ENCODE measurements around the gene RBP4. TPM values are rescaled to one million over a fixed set of nuclear protein-coding genes. Genes with fewer than 3 reads are reported as not detected.

The RBP4 gene
- total RNA-seq, 1 experiment from 2014 or later = 2.2 TPM

DNA sequence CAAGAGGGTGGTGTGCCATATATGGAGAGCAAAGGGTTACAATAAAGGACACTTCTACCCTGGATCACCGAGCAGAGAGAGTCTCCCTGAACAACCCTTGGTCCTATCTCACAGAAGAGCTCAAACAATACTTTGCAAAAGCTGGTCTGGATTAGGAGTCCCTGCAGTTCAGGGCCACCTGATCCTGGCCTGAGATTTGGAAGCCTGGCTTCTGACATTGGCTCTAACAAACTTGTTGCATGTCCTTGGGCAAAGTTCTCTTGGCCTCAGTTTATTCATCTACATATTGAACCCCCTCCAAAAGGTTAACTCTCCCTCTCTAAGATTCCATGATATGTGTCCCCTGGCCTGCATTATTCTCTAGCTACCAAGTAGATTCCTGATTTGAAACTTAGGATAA, 1.7 kb downstream of the RBP4 start (continued):
- TF ChIP-seq NFE2L1 (CRISPR knock-in tag; IDR thresholded peaks at IDR 0.05) (no peak), JUN (CRISPR knock-in tag; IDR thresholded peaks at IDR 0.05) (no peak), GRHL2 (CRISPR knock-in tag; IDR thresholded peaks at IDR 0.05; ENCODE audit: insufficient replicate concordance, severe bottlenecking) (no peak)
- TF ChIP-seq, protein P1, sequence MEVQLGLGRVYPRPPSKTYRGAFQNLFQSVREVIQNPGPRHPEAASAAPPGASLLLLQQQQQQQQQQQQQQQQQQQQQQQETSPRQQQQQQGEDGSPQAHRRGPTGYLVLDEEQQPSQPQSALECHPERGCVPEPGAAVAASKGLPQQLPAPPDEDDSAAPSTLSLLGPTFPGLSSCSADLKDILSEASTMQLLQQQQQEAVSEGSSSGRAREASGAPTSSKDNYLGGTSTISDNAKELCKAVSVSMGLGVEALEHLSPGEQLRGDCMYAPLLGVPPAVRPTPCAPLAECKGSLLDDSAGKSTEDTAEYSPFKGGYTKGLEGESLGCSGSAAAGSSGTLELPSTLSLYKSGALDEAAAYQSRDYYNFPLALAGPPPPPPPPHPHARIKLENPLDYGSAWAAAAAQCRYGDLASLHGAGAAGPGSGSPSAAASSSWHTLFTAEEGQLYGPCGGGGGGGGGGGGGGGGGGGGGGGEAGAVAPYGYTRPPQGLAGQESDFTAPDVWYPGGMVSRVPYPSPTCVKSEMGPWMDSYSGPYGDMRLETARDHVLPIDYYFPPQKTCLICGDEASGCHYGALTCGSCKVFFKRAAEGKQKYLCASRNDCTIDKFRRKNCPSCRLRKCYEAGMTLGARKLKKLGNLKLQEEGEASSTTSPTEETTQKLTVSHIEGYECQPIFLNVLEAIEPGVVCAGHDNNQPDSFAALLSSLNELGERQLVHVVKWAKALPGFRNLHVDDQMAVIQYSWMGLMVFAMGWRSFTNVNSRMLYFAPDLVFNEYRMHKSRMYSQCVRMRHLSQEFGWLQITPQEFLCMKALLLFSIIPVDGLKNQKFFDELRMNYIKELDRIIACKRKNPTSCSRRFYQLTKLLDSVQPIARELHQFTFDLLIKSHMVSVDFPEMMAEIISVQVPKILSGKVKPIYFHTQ (CRISPR knock-in tag; IDR thresholded peaks at IDR 0.05) = no peak

GRCh38 chr10:93598157-93598556, 2.9 kb downstream of the RBP4 start:
- no peak overlapping the region for H3K4me3 Mint-ChIP-seq
- TF ChIP-seq SP1 (CRISPR knock-in tag; conservative IDR thresholded peaks at IDR 0.05) (no peak), GTF2I (CRISPR knock-in tag; conservative IDR thresholded peaks at IDR 0.05) (no peak), TP53 (CRISPR knock-in tag; IDR thresholded peaks at IDR 0.05) (no peak), KAT7 (CRISPR knock-in tag; IDR thresholded peaks at IDR 0.05; ENCODE audit: borderline replicate concordance) (no peak), ATF6 (CRISPR knock-in tag; IDR thresholded peaks at IDR 0.05) (no peak), ZNF138 (CRISPR knock-in tag; conservative IDR thresholded peaks at IDR 0.05) (no peak), ETV6 (CRISPR knock-in tag; IDR thresholded peaks at IDR 0.05) (no peak), NR1H2 (CRISPR knock-in tag; IDR thresholded peaks at IDR 0.05) (no peak)
- ChIA-PET CTCF (interaction anchor here (2.7 kb wide), 1 partner anchor 43 kb away, joined by 17 read pairs; no protein-coding TSS in a partner anchor), POLR2A (no interaction called here)
- no peaks in the 10 kb centered on the region for H3K9me3 Mint-ChIP-seq
- H3K36me3 Mint-ChIP-seq = no peaks in the 10 kb centered on the region
- no peak for DNase-seq (ENCODE audit: low spot score)
- no peak for ATAC-seq
- peaks cover 11% of the 10 kb centered on the region for H3K4me1 Mint-ChIP-seq
- H3K27me3 Mint-ChIP-seq (ENCODE audit: low read depth) = peaks cover 47% of the 10 kb centered on the region
- H3K27ac Mint-ChIP-seq = no peak overlapping the region

- Mint-ChIP-seq H3K4me1 (peaks cover 13% of the 10 kb centered on the region), H3K27ac (no peak overlapping the region), H3K4me3 (no peak overlapping the region), H3K9me3 (no peaks in the 10 kb centered on the region), H3K27me3 (ENCODE audit: low read depth) (peaks cover 37% of the 10 kb centered on the region), H3K36me3 (no peaks in the 10 kb centered on the region)
- CTCF ChIA-PET = interaction anchor here (0.5 to 1.7 kb wide), 16 partner anchors 14 to 221 kb away, joined by 3 to 21 read pairs (median 4); partner anchors contain the start of genes CEP55 and FFAR4
- DNase-seq (ENCODE audit: low spot score) (no peak), ATAC-seq (no peak)
- TF ChIP-seq ELF4 (CRISPR knock-in tag; IDR thresholded peaks at IDR 0.05; ENCODE audit: low read depth) (no peak), FOXP4 (CRISPR knock-in tag; IDR thresholded peaks at IDR 0.05) (no peak), ATF1 (CRISPR knock-in tag; IDR thresholded peaks at IDR 0.05) (no peak), ZNF416 (CRISPR knock-in tag; IDR thresholded peaks at IDR 0.05) (no peak), CREB1 (CRISPR knock-in tag; IDR thresholded peaks at IDR 0.05) (no peak), NR2C2 (CRISPR knock-in tag; IDR thresholded peaks at IDR 0.05) (no peak), RORB (CRISPR knock-in tag; IDR thresholded peaks at IDR 0.05) (no peak), SMAD3 (CRISPR knock-in tag; IDR thresholded peaks at IDR 0.05; ENCODE audit: borderline replicate concordance) (no peak), USF2 (CRISPR knock-in tag; IDR thresholded peaks at IDR 0.05) (no peak), NFYB (CRISPR knock-in tag; conservative IDR thresholded peaks at IDR 0.05; ENCODE audit: low read depth) (no peak), ZNF671 (CRISPR knock-in tag; IDR thresholded peaks at IDR 0.05) (no peak), ZNF121 (CRISPR knock-in tag; IDR thresholded peaks at IDR 0.05) (no peak), ATF6 (CRISPR knock-in tag; IDR thresholded peaks at IDR 0.05) (no peak)
- TF ChIP-seq, protein P2, sequence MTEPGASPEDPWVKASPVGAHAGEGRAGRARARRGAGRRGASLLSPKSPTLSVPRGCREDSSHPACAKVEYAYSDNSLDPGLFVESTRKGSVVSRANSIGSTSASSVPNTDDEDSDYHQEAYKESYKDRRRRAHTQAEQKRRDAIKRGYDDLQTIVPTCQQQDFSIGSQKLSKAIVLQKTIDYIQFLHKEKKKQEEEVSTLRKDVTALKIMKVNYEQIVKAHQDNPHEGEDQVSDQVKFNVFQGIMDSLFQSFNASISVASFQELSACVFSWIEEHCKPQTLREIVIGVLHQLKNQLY (CRISPR knock-in tag; IDR thresholded peaks at IDR 0.05) = no peak
- POLR2A ChIA-PET = no interaction called here
Observed at GRCh38 chr10:93597075-93597599, 3.9 kb downstream of the RBP4 start.
